ENCODE data around the gene BABAM2.

GRCh38 chr2:28336264-28336980, 445.9 kb downstream of the BABAM2 start:
- TF ChIP-seq MEIS1 (CRISPR knock-in tag; IDR thresholded peaks at IDR 0.05; ENCODE audit: borderline replicate concordance) (no peak), AEBP2 (tag by site-specific recombination; IDR thresholded peaks at IDR 0.05; ENCODE audit: borderline replicate concordance) (no peak), CTCF (tag by site-specific recombination; IDR thresholded peaks at IDR 0.05) (no peak), TRIM28 (IDR thresholded peaks at IDR 0.05; ENCODE audit: borderline replicate concordance, low read length) (no peak), ZNF580 (tag by site-specific recombination; IDR thresholded peaks at IDR 0.05) (no peak), ZNF274 (IDR thresholded peaks at IDR 0.05; ENCODE audit: low read length) (no peak), ZNF274 (tag by site-specific recombination; IDR thresholded peaks at IDR 0.05; ENCODE audit: borderline replicate concordance) (no peak), ZSCAN30 (tag by site-specific recombination; IDR thresholded peaks at IDR 0.05) (no peak), ZFP41 (tag by site-specific recombination; IDR thresholded peaks at IDR 0.05; ENCODE audit: borderline replicate concordance) (no peak), MYNN (tag by site-specific recombination; IDR thresholded peaks at IDR 0.05; ENCODE audit: borderline replicate concordance) (no peak)
